SU-DHL-6 (cell line): ENCODE results near the gene CAMK1D.

Experiments
- CTCF ChIP-seq: fragments of 200-600 bp; sonication (generic); IDR thresholded peaks from one replicate; pipeline ENCODE4 v1.5.1; 2017; ENCODE audit warnings: antibody characterized with exemption, mild to moderate bottlenecking, low read length, moderate library complexity; ENCODE audit not compliant: insufficient read depth, poor library complexity, severe bottlenecking
- EZH2phosphoT487 ChIP-seq: fragments of 200-600 bp; sonication (generic), shearing (Covaris generic); conservative IDR thresholded peaks from 2 replicates; pipeline ENCODE4 v1.6.1; 2018; ENCODE audit warnings: mild to moderate bottlenecking, antibody characterized with exemption, low read length, moderate library complexity, mixed read lengths

GRCh38 chr10:12427276-12427675 is 77.9 kb downstream of the CAMK1D start:
- TF ChIP-seq CTCF, result no peak
- TF ChIP-seq EZH2phosphoT487, result no peak
